Measurements from ENCODE around the gene AGRN. TPM values are rescaled to one million over a fixed set of nuclear protein-coding genes. Genes with fewer than 3 reads are reported as not detected.

AGRN gene
- total RNA-seq, 4 donors from 2014 or later: 68.3 to 147 (median 129) TPM

- 92 to 95% methylated on average over 33 to 34 of the region's 34 CpGs for WGBS, 2 donors
- intact Hi-C loops (cut with DNase I): no loop called here
Observed at GRCh38 chr1:1044455-1045078, 24.6 kb downstream of the AGRN start.

GRCh38 chr1:1045129-1045528, 25.2 kb downstream of the AGRN start:
- intact Hi-C loops (cut with DNase I): no loop called here
- no peaks in the 10 kb centered on the region for H3K27me3 ChIP-seq
- H3K36me3 ChIP-seq: peaks cover 26% of the 10 kb centered on the region in 2 donors
- 93 to 97% methylated on average over 8 to 16 of the region's 23 CpGs for WGBS, 2 donors
- H3K27ac ChIP-seq: no peak overlapping the region
- no peaks in the 10 kb centered on the region for H3K9me3 ChIP-seq
- no peak for DNase-seq
- TF ChIP-seq CTCF (IDR thresholded peaks at IDR 0.05): no peak
- TF ChIP-seq POLR2A (IDR thresholded peaks at IDR 0.05): no peak
- H3K4me3 ChIP-seq (replicated peaks in 1 of 3): no peak overlapping the region
- peaks cover 5 to 6% of the 10 kb centered on the region in 2 donors for H3K4me1 ChIP-seq

More at GRCh38 chr1:1044455-1045078, 24.6 kb downstream of the AGRN start:
- no peak overlapping the region for H3K4me3 ChIP-seq (replicated peaks in 1 of 3)
- TF ChIP-seq CTCF (IDR thresholded peaks at IDR 0.05): no peak
- no peak for TF ChIP-seq POLR2A (IDR thresholded peaks at IDR 0.05)
- no peaks in the 10 kb centered on the region for H3K27me3 ChIP-seq
- H3K4me1 ChIP-seq: peaks cover 8 to 11% of the 10 kb centered on the region in 2 donors
- H3K36me3 ChIP-seq: peaks cover 23 to 26% of the 10 kb centered on the region in 2 donors
- no peak overlapping the region for H3K27ac ChIP-seq
- H3K9me3 ChIP-seq: no peaks in the 10 kb centered on the region
- no peak for DNase-seq

- Histone ChIP-seq H3K36me3 (peaks cover 34 to 37% of the 10 kb centered on the region in 2 donors), H3K4me3 (replicated peaks in 1 of 3) (no peak overlapping the region), H3K27ac (no peak overlapping the region), H3K9me3 (no peaks in the 10 kb centered on the region), H3K4me1 (no peaks in the 10 kb centered on the region), H3K27me3 (no peaks in the 10 kb centered on the region)
- WGBS, 2 donors: 96 to 98% methylated on average over 16 to 20 of the region's 20 CpGs
- intact Hi-C loops (cut with DNase I): no loop called here
- TF ChIP-seq POLR2A (IDR thresholded peaks at IDR 0.05): no peak
- no peak for TF ChIP-seq CTCF (IDR thresholded peaks at IDR 0.05)
- no peak for DNase-seq
Observed at GRCh38 chr1:1046243-1046642, 26.3 kb downstream of the AGRN start.

- Histone ChIP-seq H3K27ac (no peak overlapping the region), H3K27me3 (no peaks in the 10 kb centered on the region), H3K36me3 (peaks cover 39 to 42% of the 10 kb centered on the region in 2 donors), H3K4me3 (replicated peaks in 1 of 3) (no peak overlapping the region), H3K4me1 (no peaks in the 10 kb centered on the region), H3K9me3 (no peaks in the 10 kb centered on the region)
- intact Hi-C loops (cut with DNase I): no loop called here
- DNase-seq: no peak
- WGBS, 2 donors: 95 to 96% methylated on average over 18 to 22 of the region's 26 CpGs
- no peak for TF ChIP-seq POLR2A (IDR thresholded peaks at IDR 0.05)
- TF ChIP-seq CTCF (IDR thresholded peaks at IDR 0.05): no peak
Observed at GRCh38 chr1:1046767-1047166, 26.8 kb downstream of the AGRN start.

- TF ChIP-seq POLR2A (IDR thresholded peaks at IDR 0.05) (no peak), CTCF (IDR thresholded peaks at IDR 0.05) (no peak)
- Histone ChIP-seq H3K4me1 (no peaks in the 10 kb centered on the region), H3K27ac (no peak overlapping the region), H3K36me3 (peaks cover 43 to 45% of the 10 kb centered on the region in 2 donors), H3K4me3 (replicated peaks in 1 of 3) (no peak overlapping the region), H3K9me3 (no peaks in the 10 kb centered on the region), H3K27me3 (no peaks in the 10 kb centered on the region)
- DNase-seq: no peak
- intact Hi-C loops (cut with DNase I): no loop called here
- WGBS, 2 donors: 95 to 96% methylated on average over 10 to 15 of the region's 19 CpGs
Observed at GRCh38 chr1:1047407-1047806, 27.5 kb downstream of the AGRN start.

Measured in thyroid gland (tissue), 4 donors.